ENCODE measurements around the gene OR11H1.
"Not testable (repeated sequence)": the region's sequence is repeated elsewhere in the genome, so short reads cannot be mapped to it uniquely, and the experiment has no call there.

Gene OR11H1

GRCh38 chr22:15527892-15528291 is at the start of gene OR11H1:
Gene OR11H1, plus strand, starts transcription at chr22:15528192. Its CDS starts 0 bp downstream, at chr22:15528192.
- in situ Hi-C loops (cut with MboI; ENCODE audit: low sequenced_read_pairs), result not testable (repeated sequence)

- in situ Hi-C loops (cut with MboI; ENCODE audit: low sequenced_read_pairs), result not testable (repeated sequence)
Observed at GRCh38 chr22:15509967-15510366, 18.0 kb upstream of the OR11H1 start.

- in situ Hi-C loops (cut with MboI; ENCODE audit: low sequenced_read_pairs), result not testable (repeated sequence)
Observed at GRCh38 chr22:15515896-15516295, 12.1 kb upstream of the OR11H1 start.

- in situ Hi-C loops (cut with MboI; ENCODE audit: low sequenced_read_pairs), result not testable (repeated sequence)
Observed at GRCh38 chr22:15553767-15554166, 25.8 kb downstream of the OR11H1 start.

- in situ Hi-C loops (cut with MboI; ENCODE audit: low sequenced_read_pairs), result not testable (repeated sequence)
Observed at GRCh38 chr22:15563461-15563860, 35.5 kb downstream of the OR11H1 start.

GRCh38 chr22:15565063-15565462 is 37.1 kb downstream of the OR11H1 start:
- in situ Hi-C loops (cut with MboI; ENCODE audit: low sequenced_read_pairs), result not testable (repeated sequence)
